Measurements from ENCODE around the gene PRKCH.

GRCh38 chr14:61547186-61548069 lies 226.0 kb downstream of the PRKCH start:
- TF ChIP-seq CTCF (IDR thresholded peaks at IDR 0.05; ENCODE audit: low read depth, low read length) (no peak), EZH2phosphoT487 (IDR thresholded peaks at IDR 0.05; ENCODE audit: low read depth) (no peak)
